Activated naive CD8-positive, alpha-beta T cell treated with anti-CD3 and anti-CD28 coated beads, Interleukin-2, amount 10 ng/mL, durations not matched to agents 7 days and 5 days (primary cell): ENCODE results near the gene CCDC88B. TPM values are rescaled to one million over a fixed set of nuclear protein-coding genes. Genes with fewer than 3 reads are reported as not detected.

Experiments used
- ATAC-seq: fragments of 150-1000 bp; cut with Tn5 transposase; one replicate; pipeline ENCODE4 v1.10.0; 2021; ENCODE audit warnings: low read depth, moderate library complexity
- POLR2A ChIA-PET: fragments of 350-600 bp; sonication (Branson Sonifier 250); formaldehyde crosslinking; loops from one replicate; lab custom pipeline; 2021; ENCODE audit warnings: antibody characterized with exemption; lab: Charles Lee
- DNase-seq: peaks from one replicate; pipeline ENCODE4 v3.0.0; 2021
- H3K27ac Mint-ChIP-seq: one replicate; pipeline ENCODE4 v1.8.0; 2022; ENCODE audit warnings: mild to moderate bottlenecking, mixed read lengths
- H3K27me3 Mint-ChIP-seq: one replicate; pipeline ENCODE4 v1.8.0; 2022; ENCODE audit warnings: mild to moderate bottlenecking, moderate library complexity, mixed read lengths
- H3K36me3 Mint-ChIP-seq: one replicate; pipeline ENCODE4 v1.8.0; 2021; ENCODE audit warnings: mild to moderate bottlenecking, mixed read lengths
- H3K4me1 Mint-ChIP-seq: one replicate; pipeline ENCODE4 v1.8.0; 2021; ENCODE audit warnings: mixed read lengths
- H3K4me3 Mint-ChIP-seq: one replicate; pipeline ENCODE4 v1.8.0; 2022; ENCODE audit warnings: mild to moderate bottlenecking, moderate library complexity, mixed read lengths
- H3K9me3 Mint-ChIP-seq: one replicate; pipeline ENCODE4 v1.8.0; 2021; ENCODE audit warnings: mixed read lengths
- total RNA-seq, 2 experiments: library from RNA; stranded (reverse); gene quantifications; one replicate each; pipeline ENCODE4 v1.2.3, GENCODE V29; 2021

Gene CCDC88B
- total RNA-seq, 2 experiments from 2014 or later = 132 to 142 TPM

DNA sequence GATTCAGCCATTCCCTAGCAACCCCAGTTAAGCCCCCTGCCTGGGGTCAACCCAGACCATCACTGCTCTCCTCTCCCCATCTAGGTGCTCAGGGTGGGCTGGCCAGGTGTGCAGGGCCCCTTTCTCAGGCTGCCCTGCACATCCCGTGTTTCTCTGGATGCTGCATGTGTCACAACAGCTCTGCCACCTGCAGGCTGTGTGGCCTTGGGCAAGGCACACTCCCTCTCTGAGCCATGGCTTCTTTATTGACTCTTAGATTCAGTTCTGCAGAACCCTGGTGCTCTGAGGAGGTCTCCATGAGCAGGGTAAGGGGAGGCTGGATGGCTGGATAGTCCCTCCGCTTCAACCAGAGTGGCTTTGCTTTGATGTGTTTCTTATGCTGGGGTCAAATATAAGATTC, 43.6 kb downstream of the CCDC88B start:
- no peaks in the 10 kb centered on the region for H3K9me3 Mint-ChIP-seq
- no peak for ATAC-seq
- POLR2A ChIA-PET = no interaction called here
- H3K27me3 Mint-ChIP-seq = peaks cover 12% of the 10 kb centered on the region
- no peaks in the 10 kb centered on the region for H3K36me3 Mint-ChIP-seq
- H3K4me1 Mint-ChIP-seq = peaks cover 9% of the 10 kb centered on the region
- no peak overlapping the region for H3K4me3 Mint-ChIP-seq
- no peak overlapping the region for H3K27ac Mint-ChIP-seq
- no peak for DNase-seq

DNA sequence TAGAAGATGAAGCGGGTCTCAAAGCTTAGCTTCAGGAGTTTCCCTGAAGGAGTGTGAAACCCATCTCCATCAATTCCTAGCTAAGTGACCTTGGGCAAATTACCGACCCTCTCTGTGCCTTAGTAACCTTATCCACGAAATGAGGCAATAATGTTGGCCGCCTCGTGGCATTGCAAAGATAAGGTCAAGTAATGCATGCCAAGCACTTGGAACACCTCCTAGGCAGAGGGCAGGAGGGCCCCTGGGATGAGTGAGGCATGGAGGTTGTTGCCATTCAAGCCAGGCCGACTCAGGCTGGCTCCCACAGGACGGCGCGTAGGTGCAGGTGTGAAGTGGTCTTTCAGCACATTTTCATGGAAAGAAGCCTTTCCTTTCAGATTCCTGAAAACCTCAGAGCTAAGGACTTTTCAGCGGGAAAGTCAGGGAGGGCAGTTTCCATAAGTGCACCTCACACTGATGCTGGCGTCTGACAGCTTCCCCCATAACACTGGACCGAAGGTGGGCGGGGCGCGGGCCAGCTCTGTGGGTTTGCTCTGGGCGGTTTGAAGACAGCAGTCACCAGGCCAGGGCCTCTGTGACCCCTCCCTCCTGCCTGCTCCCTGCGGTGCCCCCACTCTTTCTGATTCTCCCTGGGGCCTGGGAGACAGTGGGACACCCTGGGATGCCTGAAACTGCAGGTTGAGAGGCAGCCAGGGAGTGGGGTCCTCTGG, 44.2 kb downstream of the CCDC88B start:
- Mint-ChIP-seq H3K36me3 (no peaks in the 10 kb centered on the region), H3K9me3 (peaks cover under 1% of the 10 kb centered on the region), H3K27me3 (peaks cover 13% of the 10 kb centered on the region), H3K27ac (no peak overlapping the region), H3K4me3 (no peak overlapping the region), H3K4me1 (peaks cover 9% of the 10 kb centered on the region)
- POLR2A ChIA-PET = no interaction called here
- DNase-seq = no peak
- no peak for ATAC-seq

DNA sequence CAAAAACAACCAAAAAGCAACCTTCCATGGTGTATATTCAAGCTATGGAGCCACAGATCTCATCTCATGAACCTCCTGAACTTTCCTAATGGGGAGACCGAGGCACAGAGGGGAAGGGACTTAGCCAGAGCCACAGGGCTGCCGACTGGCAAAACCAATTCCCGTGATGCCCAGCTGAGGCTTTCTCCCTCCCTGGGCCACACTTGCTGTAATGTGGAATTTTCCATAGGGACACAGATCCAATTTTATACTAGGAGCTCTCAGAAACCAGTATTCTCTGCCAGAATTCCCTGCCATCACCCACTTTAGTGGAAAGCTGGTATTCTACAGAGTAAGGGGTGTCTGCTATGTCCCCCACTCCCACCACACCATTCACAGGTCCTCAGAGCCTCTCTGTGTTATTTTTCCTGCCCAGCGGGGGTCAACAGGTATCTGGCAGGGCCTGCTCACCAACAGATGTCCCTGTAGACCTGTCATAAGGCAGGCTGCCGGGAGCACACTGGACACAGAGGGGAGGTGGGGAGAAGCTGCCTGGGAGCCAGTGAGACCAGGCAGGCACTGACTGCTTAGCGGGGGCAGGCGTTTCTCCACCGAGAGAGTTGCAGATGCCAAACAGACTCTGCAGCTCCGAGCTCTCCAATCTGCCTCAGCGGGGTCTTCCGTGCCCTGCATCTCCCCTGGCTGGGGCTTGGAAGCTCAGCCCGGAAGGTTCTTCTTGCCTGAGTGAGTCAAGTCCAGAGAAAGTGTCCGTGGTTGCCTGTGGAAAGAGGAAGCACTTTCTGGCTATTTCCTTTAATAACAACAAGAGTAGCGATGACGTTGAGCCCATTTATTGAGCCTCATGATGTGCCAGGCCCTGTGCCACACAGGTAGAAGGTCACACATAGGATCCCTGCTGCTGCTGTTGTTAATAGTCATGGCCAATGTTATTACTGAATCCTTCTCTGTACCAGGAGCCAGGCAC, 45.3 kb downstream of the CCDC88B start:
- H3K27me3 Mint-ChIP-seq = peaks cover 20% of the 10 kb centered on the region
- H3K4me1 Mint-ChIP-seq = peaks cover 13% of the 10 kb centered on the region
- no peak overlapping the region for H3K4me3 Mint-ChIP-seq
- POLR2A ChIA-PET = no interaction called here
- DNase-seq (no peak), ATAC-seq (no peak)
- peaks cover 7% of the 10 kb centered on the region for H3K9me3 Mint-ChIP-seq
- H3K36me3 Mint-ChIP-seq = no peaks in the 10 kb centered on the region
- no peak overlapping the region for H3K27ac Mint-ChIP-seq

DNA sequence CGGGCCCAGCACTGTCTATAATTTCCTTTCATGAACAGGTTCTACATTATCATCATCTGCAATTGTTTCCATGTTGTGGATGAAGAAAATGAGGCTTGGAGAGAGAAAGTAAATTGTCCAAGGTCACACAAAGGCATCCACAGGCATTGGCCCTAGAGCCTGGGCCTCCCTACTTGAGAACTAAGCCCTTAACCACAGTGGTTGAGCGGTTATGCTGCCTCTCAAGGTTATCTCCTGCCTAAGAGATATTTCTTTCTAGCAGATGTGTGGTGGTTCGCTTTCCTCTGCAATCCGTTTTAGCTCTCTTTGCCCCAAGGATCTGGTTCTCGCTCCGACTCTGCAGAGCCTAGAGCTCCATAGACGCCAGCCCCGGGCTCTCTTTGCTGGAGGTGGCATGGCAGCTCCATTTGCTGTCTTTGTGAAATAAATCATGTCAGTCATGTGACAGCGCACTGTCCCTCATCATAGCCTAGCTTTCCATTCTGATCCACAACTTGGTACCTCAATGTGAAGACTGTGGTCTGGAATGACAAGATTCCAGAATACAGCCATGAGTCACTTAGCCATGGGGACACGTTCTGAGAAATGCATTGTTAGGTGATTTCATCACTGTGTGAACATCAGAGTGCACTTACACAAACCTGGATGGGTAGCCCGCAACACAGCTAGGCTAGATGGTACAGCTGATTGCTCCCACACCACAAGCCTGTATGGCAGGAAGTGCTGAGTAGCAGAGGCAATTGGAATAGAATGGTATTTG, 46.1 kb downstream of the CCDC88B start:
- peaks cover 7% of the 10 kb centered on the region for H3K9me3 Mint-ChIP-seq
- peaks cover 20% of the 10 kb centered on the region for H3K4me1 Mint-ChIP-seq
- POLR2A ChIA-PET = no interaction called here
- H3K36me3 Mint-ChIP-seq = no peaks in the 10 kb centered on the region
- peak; percentile 45 for ATAC-seq
- no peak overlapping the region for H3K4me3 Mint-ChIP-seq
- H3K27ac Mint-ChIP-seq = no peak overlapping the region
- peaks cover 20% of the 10 kb centered on the region for H3K27me3 Mint-ChIP-seq
- DNase-seq = no peak

DNA sequence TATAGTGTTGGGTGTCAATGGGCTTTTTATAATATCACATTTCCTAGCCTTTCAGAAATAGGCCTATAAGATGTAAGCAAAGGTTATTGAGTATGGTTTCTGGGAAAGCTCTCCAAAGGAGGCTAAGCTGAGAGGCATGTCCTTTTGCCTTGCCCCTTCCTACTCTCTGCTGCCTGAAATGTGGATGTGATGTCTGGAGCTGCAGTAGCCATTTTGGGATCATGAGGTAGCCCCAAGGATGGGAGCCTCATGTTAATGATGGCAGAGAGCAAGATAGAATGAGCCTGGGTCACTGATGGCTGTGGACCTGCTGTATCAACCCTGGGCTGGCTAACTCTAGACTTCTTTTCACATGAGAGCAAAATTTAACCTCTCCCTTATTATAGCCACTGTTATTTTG, 47.9 kb downstream of the CCDC88B start:
- H3K36me3 Mint-ChIP-seq = no peaks in the 10 kb centered on the region
- DNase-seq = no peak
- POLR2A ChIA-PET = interaction anchor here (0.7 kb wide), 1 partner anchor 472 kb away, joined by 3 read pairs; no protein-coding TSS in a partner anchor
- no peak for ATAC-seq
- peaks cover 25% of the 10 kb centered on the region for H3K27me3 Mint-ChIP-seq
- H3K9me3 Mint-ChIP-seq = peaks cover 7% of the 10 kb centered on the region
- no peak overlapping the region for H3K4me3 Mint-ChIP-seq
- no peak overlapping the region for H3K27ac Mint-ChIP-seq
- H3K4me1 Mint-ChIP-seq = peaks cover 25% of the 10 kb centered on the region

DNA sequence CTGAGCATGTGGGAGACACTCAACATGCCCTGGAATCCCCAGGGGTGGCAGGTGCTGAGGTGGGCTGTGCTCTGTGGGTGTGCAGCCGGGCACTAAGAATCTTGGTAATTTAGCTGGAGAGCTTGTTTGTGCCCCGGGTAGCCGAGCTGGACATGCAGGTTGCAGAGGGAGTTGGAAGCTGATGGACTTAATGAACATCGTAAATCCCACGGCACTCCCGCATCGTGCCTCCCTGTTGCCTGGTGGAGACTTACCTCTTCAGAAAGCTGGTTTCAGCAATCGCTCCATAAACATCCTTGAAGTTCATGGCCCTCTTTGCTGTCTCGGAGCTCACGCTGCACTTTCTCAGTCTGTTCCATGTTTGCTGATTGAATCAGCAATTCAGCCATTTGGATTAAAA, 48.9 kb downstream of the CCDC88B start:
- peaks cover 25% of the 10 kb centered on the region for H3K4me1 Mint-ChIP-seq
- no peak for ATAC-seq
- DNase-seq = no peak
- no peak overlapping the region for H3K27ac Mint-ChIP-seq
- H3K27me3 Mint-ChIP-seq = peaks cover 28% of the 10 kb centered on the region
- H3K9me3 Mint-ChIP-seq = peaks cover 7% of the 10 kb centered on the region
- no peak overlapping the region for H3K4me3 Mint-ChIP-seq
- POLR2A ChIA-PET = no interaction called here
- no peaks in the 10 kb centered on the region for H3K36me3 Mint-ChIP-seq

DNA sequence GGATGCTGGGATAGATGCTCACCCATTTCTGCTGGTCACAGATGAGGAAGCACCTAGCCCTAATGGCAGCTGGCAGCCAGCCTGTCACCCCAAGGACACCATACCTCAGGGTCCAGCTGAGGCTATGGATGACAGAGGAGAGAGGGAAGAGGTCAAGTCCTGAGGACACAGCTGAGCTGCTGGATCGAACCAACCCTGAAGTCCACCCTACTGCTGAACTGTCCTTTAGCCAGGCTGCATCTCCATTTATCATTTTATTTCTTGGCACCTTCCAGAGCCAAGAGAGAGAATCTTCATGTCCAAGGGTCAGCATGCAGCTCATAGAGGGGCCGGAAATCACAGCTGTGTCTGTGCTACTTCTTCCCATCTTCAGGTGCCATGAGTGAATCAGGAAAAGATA, 49.8 kb downstream of the CCDC88B start:
- no peak overlapping the region for H3K4me3 Mint-ChIP-seq
- DNase-seq = no peak
- no peak for ATAC-seq
- H3K4me1 Mint-ChIP-seq = peaks cover 25% of the 10 kb centered on the region
- no peak overlapping the region for H3K27ac Mint-ChIP-seq
- H3K36me3 Mint-ChIP-seq = no peaks in the 10 kb centered on the region
- POLR2A ChIA-PET = no interaction called here
- peaks cover 30% of the 10 kb centered on the region for H3K27me3 Mint-ChIP-seq
- peaks cover 7% of the 10 kb centered on the region for H3K9me3 Mint-ChIP-seq

DNA sequence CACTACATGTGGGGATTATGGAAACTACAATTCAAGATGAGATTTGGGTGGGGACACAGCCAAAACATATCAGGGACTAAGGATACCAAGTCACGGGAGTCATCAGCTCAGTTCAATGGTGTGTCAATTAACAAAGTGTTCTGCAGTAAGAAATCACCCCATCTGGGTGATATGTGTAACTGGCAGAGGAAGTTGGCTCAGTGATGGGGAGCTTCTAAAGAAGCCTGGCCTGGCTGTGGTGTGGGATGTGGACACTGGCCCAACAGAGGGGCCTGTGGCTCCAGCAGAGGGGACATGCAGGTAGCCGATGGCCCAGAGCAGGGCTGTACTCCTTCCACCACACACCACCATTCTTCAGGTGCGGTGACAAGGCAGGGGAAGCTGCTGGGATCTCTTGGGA, 50.6 kb downstream of the CCDC88B start:
- Mint-ChIP-seq H3K4me1 (peaks cover 25% of the 10 kb centered on the region), H3K9me3 (peaks cover 7% of the 10 kb centered on the region), H3K27me3 (peaks cover 30% of the 10 kb centered on the region), H3K36me3 (no peaks in the 10 kb centered on the region), H3K27ac (no peak overlapping the region), H3K4me3 (peak overlapping the region; percentile 39)
- no peak for DNase-seq
- ATAC-seq = no peak
- POLR2A ChIA-PET = interaction anchor here (0.7 kb wide), 1 partner anchor 23 kb away, joined by 3 read pairs; no protein-coding TSS in a partner anchor

DNA sequence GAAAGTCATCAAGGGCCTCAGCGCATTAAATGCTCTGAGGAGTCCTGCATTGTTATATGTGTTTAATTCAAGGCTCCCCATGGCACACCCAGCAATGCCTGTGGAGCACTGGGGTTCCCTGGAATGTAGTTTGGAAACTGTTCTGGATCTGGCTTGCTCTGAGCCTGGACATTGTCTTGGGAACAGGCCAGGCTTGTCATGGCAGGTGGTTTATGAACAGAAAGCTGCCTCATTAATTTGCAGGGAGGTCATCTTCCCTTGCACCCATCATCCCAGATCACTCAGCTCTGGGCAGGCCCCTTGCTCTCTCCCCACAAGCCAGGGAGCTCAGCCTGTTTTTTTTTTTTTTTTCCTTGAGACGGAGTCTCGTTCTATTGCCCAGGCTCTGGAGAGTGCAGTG, 51.8 kb downstream of the CCDC88B start:
- ATAC-seq (no peak), DNase-seq (no peak)
- H3K4me3 Mint-ChIP-seq = no peak overlapping the region
- H3K9me3 Mint-ChIP-seq = peaks cover 7% of the 10 kb centered on the region
- peaks cover 18% of the 10 kb centered on the region for H3K4me1 Mint-ChIP-seq
- POLR2A ChIA-PET = no interaction called here
- H3K27me3 Mint-ChIP-seq = peaks cover 36% of the 10 kb centered on the region
- no peak overlapping the region for H3K27ac Mint-ChIP-seq
- H3K36me3 Mint-ChIP-seq = no peaks in the 10 kb centered on the region

DNA sequence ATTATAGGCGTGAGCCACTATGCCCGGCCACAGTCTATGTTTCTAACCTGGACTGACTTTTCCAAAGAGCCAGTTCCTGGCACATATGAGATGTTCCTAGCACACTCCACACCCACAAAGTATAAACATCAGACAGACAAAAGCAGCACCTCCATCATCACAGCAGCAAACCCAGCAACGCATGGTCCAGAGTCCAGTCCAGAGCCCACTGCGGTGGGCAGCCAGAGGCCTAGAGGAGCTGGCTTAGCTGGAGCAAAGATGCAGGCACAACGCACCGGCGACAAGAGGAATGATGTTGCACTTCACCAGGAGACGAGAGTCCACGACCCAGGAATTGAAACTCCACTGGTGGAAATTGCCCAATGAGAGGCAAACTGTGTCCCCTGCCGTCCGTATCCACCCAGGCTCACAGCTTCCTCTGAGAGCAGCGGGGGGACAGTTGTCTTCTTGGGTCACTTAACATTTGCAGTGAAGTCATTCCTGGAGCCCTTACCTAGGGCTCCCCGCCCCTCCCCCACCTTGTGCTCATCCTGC, 55.6 kb downstream of the CCDC88B start:
- Mint-ChIP-seq H3K27me3 (peaks cover 23% of the 10 kb centered on the region), H3K4me3 (no peak overlapping the region), H3K4me1 (peaks cover 8% of the 10 kb centered on the region), H3K27ac (no peak overlapping the region), H3K36me3 (no peaks in the 10 kb centered on the region), H3K9me3 (no peaks in the 10 kb centered on the region)
- POLR2A ChIA-PET = no interaction called here
- DNase-seq (no peak), ATAC-seq (no peak)

DNA sequence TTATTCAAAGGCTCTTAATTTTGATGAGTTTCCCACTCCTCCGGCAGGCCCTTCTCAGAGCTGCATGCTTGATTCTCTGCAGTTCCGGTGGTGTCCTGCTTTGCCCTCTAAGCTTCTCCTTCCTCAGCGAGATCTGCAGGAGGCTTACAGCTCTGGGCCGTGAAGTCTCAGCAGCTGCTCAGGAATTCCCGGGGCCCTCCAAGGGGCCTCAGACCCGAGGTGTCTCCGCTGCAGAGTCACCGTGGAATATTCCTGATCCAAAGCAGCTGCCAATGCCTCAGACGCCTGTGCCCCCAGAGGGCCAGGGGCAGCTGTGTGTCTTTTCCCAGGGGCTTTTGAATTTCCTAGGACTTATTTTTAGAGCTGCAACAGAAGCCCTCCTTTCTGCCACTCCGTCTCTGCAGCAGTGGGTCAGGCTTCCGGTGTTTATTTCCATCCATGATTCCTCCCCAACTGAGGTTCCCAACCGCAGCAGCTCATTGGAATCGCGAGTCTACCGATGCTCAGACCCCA, 56.1 kb downstream of the CCDC88B start:
- H3K27me3 Mint-ChIP-seq = peaks cover 23% of the 10 kb centered on the region
- H3K4me3 Mint-ChIP-seq = no peak overlapping the region
- no peak for DNase-seq
- H3K36me3 Mint-ChIP-seq = no peaks in the 10 kb centered on the region
- ATAC-seq = no peak
- peaks cover 5% of the 10 kb centered on the region for H3K4me1 Mint-ChIP-seq
- no peak overlapping the region for H3K27ac Mint-ChIP-seq
- POLR2A ChIA-PET = no interaction called here
- no peaks in the 10 kb centered on the region for H3K9me3 Mint-ChIP-seq

DNA sequence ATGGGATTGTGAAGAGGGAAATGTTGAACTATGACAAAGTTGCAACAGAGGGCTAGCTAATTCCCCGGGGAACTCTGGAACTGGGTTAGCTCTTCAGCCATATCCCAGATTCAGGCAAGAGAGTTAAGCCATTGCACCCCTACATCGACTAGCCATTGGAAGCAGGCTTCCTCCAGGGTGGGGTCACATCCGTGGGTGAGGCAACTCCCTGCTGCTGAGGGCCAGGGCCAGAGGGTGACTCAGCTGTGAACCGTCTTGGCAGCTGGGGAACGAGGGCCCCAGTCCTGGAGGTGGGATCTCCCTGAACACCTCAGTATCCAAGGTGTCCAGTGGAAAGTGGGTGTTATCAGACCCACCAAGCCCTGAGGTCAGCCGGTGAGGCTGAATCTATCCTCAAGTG, 60.1 kb downstream of the CCDC88B start:
- Mint-ChIP-seq H3K27me3 (peaks cover 18% of the 10 kb centered on the region), H3K4me3 (no peak overlapping the region), H3K36me3 (no peaks in the 10 kb centered on the region), H3K9me3 (no peaks in the 10 kb centered on the region), H3K4me1 (no peaks in the 10 kb centered on the region), H3K27ac (no peak overlapping the region)
- POLR2A ChIA-PET = no interaction called here
- no peak for DNase-seq
- ATAC-seq = no peak

DNA sequence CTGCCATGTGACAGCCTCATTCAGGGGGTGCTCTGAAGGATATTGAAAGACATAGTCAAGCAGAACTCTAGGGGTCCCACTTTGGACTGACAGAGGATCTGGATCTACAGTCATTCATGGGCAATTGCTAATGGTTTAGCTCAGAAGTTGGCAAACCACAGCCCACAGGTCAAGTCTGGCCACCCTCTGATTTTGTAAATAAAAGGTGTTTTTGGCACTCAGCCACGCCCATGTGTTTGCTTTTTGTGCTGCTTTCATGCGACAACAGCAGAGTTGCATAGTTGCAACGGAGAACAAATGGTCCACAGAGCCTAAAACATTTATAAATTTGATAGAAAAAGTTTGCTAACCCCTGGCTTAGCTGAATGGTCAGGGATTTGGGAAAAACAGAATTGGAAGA, 60.7 kb downstream of the CCDC88B start:
- DNase-seq = no peak
- no peaks in the 10 kb centered on the region for H3K4me1 Mint-ChIP-seq
- peaks cover 18% of the 10 kb centered on the region for H3K27me3 Mint-ChIP-seq
- H3K4me3 Mint-ChIP-seq = no peak overlapping the region
- H3K27ac Mint-ChIP-seq = no peak overlapping the region
- POLR2A ChIA-PET = no interaction called here
- no peaks in the 10 kb centered on the region for H3K36me3 Mint-ChIP-seq
- no peak for ATAC-seq
- no peaks in the 10 kb centered on the region for H3K9me3 Mint-ChIP-seq
